ENCODE results near the gene AIG1. TPM values are rescaled to one million over a fixed set of nuclear protein-coding genes. Genes with fewer than 3 reads are reported as not detected.

Gene AIG1
- 23.9 to 26.6 TPM (median 24.6 TPM) in 5 replicates for total RNA-seq (2022; extraction: Qiagen RNA extraction)

GRCh38 chr6:143060806-143061596 is at the start of gene AIG1:
Gene AIG1 (plus strand): TSS chr6:143060889. CDS start chr6:143060926, 37 bp downstream.

Other genes starting within 250 kb of the AIG1 start
- gene HIVEP2, start 115.7 kb upstream of the AIG1 start, total RNA-seq (2022; extraction: Qiagen RNA extraction): 2.0 to 3.9 TPM (median 3.2 TPM) in 5 replicates